ENCODE measurements around the gene ZMAT5.

The ZMAT5 gene

DNA sequence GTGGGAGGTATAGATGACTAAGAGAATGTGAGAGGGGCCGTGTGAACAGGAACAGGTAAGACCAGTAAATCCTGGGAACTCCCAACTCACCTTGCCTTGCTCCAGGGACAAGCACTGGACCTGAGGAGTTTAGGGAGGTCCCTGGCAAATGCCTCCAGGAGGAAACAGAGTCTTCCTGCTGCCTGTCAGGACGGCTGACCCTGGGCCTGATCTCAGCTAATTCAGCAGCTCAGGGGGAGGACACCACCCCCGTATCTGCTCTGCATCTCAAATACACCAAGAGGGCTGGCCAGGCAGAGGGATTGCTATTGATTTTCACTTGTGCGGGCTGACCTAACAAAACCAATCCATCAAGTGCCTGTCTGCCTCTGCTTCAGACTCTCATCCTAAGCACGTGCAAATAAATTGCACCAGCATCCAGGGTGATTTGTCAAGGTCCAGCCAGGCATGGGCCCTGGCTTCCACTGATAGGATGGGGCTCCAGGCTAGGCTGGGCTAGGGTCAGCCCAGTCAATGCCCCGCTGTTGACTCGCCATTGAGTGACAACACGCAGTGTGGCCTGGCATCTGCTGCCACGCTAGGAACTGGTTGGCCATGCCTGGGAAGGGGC lies 20.7 kb upstream of the ZMAT5 start:
- DNase-seq = no peak

DNA sequence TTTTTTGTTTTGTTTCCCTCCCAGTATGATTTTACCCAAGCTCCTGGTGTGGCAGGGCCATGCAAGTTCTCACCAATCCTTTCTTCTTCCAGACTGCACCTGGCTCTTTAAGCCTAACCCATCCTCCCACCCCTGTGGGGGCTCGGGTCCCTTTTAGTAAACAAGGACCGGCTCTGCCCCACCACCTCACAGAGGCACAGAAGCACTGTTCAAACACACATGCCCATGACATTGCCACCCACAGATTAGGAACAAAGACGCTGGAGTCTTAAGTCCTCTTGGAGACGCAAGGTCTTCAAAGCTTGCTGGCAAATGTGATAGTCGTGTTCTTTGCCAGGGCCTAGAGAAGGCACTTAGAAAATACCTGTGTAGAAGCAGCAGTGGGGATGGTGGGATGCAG lies 19.2 kb upstream of the ZMAT5 start:
- DNase-seq = no peak

DNA sequence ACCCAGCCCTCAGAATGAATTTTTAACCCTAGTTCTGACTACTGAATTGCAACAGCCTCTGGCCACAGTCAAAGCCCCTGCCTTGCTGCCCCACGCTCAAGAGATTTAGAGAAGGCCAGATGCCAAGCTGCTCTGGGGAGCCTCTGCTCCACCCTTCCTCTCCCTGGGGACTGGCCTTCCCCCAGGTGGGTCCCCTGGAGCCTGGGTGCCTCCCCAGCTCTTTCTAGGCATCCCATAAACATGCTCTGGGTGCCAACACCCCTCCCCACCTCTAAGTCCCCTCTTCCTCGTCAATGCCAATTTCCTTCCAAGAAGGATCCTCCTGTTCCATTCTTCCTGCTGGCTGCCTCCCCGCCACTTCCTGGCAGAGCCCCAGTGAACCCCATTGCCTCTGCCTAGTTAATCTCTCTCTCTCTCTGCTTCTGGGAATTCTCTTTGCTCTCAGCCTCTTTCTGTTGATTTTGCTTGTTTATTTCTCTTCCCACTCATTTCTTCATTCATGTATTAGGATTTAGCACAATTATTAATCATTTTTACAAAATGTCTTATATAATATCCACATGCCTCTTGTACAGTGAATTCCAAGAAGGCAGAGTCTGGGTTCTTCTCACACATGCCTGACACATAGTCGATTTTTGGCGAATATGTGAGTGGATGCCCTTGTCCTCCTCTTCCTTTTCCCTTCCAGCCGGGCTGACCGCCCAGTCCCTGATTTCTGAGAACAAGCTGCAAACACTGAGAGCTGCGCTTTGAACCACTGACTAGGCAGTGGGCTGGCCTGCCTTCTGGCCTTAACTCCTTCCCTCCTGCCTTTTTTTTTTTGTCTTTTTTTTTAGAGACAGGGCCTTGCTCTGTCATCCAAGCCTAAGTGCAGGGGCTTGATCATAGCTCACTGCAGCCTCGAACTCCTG lies 17.9 kb upstream of the ZMAT5 start:
- DNase-seq = no peak

DNA sequence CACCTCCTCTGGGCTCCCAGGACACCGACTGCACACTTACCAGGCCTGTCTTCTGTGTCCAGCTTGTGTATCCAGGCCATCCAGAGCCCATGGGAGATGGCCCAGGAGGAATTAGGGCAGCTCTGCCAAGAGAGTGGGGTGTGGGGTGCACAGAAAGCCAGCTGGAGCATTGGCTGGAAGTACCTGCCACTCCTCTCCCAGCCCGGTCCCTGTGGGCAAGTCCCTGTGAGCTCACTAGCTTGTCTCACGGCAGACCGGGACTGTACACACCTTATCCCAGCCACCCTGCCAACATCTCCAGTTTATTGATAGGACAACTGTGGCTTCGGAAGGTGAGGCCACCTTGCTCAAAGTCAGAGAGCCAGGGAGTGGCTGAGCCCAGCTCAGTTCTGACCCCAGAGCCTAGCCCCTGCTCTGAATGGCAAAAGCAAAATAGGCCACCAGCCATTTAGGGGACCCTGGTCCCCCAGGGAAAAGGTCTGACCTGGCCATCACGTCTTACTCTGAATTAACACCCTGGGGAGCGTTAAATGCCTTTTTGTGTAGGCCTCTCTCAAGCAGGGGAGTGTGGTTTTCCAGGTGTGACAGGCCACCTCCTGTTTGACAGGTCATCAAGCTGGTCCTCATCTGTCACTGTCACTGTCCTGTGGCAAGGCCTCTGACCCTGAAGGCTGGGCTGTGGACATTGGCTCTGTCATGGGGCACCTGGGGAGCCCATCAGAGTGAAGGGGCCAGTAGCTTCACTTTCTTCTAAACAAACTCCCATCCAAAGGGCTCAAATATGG lies 15.4 kb upstream of the ZMAT5 start:
- no peak for DNase-seq

DNA sequence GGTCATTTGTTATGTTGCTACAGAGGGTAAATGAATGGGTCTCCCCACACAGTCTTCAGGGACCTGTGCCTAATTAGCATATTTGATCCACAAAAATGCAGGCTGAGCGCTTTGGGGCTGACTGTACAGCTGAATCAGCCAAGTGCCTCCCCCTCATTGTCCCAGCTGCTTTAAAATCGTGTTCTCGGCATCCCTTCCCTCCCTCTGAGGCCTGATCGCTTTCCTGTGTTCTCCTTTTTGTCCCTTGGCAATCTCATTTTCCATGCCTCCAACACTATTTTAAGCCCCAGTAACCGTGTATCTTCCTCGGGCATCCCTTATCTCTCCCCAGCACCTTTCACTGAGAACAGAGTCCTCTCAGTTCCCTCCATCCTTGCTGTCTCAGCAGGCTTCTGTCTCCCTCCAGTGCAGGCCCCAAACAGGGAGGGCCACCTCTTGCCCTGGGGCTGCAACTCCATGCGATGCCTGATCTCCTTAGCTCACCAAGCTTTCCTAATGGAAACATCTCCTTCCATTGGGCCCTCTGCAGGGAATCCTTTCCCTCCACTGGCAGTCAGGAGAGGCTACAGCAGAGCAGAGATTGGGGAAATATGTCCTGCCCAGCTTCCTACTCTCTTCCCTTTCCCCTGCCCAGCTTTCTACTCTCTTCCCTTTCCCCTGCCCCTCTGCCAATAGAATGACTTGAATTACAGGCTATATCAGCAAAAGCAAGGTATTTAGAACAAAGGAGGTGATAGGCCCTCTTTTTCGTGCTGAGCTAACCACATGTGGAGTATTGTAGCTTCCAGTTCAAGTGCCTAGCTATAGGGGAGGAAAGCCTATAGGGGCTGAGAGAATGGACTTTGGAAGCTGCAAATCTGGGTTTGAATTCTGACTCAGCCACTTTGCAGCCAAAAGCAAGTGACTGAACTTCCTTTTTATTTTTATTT lies 14.2 kb upstream of the ZMAT5 start:
- DNase-seq = no peak

DNA sequence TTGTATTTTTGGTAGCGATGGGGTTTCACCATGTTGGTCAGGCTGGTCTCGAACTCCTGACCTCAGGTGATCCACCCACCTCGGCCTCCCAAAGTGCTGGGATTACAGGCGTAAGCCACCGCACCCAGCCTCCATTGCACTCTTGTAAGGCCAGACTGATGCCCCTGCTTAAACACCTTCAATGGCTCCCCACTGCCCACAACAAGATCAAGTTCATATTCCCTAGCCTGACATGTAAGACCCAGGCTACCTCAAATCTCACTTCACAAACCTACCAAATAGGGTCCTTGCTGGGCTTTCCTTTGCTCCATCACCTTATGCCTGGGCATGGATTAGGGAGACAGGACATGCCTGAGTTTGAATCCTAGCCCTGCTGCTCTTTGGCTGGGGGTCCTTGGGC lies 13.4 kb upstream of the ZMAT5 start:
- DNase-seq = no peak

DNA sequence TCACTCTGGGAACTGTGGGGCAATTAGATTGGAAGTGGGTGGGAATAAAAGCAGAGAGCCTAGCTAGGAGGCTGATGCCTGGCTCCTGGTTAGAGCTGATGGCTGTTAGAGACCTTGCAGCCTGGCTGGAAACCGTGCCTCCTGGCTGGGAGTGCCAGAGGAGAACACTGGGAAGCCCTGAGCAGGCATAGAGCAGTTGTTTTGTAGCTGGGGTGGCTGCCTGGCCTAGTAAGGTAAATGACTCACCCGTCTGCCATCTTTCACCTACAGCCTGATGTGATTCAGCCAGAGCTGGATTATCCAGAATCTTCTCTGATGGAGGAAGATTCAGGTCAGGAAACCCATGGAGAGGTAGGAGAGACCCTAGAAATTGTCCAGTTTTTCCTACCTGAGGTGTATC lies 6.4 kb upstream of the ZMAT5 start:
- no peak for DNase-seq

DNA sequence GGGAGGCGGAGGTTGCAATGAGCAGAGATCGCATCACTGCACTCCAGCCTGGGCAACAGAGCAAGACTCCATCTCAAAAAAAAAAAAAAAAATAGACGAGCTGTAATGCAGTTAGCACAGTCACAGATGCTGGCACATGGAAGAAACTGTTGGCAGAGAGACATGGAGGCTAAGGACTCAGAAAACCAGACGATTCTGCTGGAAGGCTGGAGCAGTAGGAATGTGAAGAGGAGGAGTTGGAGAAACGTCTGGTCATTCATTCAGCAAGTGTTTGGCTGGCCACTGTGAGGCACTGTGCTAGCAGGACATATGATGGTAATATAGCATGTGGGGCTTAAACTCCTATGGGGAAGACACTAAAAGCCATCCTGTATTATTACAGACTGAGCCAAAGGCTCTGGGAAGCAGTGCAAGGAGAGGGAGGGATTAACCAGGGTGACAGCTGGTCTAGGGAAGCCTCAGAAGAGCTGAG lies 5.4 kb upstream of the ZMAT5 start:
- DNase-seq = no peak

DNA sequence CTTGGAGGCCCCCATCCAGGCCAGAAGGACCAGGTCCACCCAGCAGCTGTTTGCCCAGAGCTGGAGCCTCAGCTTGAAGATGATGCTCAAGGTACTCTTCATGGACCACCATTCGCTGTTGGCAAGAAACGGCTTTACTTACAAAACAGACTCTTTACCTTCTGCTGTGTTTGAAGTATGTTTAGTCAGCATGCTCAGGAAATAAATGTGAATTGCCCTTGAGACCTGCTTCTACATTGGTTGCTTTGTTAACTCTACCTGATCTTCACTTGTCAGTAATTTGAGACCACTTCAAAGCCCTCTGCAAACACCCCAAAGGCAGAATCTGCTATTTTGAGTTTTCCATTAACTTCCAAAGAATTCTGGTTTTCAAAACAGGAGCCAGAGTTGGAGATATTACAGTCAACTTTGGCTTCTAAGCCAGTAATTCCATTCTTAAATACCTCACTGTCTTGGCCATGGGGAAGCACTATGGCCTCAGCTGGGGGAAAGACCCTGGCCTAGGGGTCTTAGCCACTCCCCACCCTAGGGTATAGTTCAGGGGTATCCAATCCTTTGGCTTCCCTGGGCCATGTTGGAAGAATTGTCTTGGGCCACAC lies 3.0 kb upstream of the ZMAT5 start:
- no peak for DNase-seq

DNA sequence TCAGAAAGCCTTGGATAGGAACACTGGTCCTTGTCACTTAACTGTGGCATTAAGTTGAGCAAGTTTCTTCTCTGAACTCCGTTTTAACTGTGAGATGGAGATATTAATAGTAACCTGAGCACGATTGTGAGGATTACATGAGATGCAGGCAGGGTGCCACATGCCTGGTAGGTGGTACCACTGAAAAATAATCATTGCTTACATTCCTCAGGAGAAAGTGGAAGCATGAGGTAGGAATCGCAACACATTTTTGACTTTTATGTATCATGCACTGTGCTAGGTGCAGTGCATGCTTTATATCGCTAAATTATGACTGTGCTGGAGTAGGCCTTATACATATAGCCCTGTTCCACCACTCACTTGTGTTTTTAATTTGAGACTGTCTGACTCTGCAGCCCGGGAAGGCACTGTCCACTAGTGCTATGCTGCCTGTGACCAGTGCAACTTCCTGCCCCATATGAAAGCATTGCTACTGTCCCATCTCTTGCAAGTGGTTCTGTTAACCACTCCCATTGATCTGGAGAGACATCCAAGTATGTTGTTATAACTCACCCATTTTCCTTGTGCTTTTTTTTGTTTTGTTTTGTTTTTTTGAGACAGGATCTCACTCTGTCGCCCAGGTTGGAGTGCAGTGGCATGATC lies 1.4 kb upstream of the ZMAT5 start:
- no peak for DNase-seq

DNA sequence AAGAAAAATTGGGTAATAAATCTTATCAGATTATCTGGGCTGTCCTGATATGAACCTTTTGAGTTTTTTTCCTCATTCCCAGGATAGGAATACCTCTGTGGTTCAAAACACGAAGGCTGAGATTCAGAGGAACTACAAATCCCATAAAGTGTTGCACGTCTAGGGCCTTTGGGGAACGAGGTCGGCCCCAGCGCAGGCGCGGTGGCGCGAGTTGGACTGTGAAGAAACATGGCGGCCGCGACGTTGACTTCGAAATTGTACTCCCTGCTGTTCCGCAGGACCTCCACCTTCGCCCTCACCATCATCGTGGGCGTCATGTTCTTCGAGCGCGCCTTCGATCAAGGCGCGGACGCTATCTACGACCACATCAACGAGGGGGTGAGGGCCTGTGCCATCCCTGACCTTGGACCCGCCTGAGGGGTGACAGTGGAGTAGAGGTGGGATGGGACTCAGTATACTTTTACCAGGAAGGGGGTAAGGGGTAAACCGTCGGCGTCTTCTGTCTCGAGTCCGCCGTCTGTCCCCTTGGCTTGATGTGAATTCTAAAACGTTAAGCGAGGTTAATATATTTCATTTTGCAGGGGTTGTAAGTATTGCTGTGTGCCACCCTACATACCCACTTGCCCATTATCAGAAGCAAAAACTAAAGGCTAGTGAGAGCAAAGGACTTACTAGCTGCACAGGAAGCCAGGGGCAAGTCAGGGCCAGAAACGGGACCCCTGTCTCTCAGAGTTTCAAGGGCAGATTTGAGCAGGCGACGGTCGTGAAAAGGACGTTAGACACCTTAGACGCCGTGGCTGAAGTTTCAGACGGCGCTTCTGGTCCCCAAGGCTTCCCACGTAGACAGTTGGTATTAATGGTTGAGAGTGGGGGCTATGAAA lies 604 bp upstream of the ZMAT5 start, which contains the start of gene UQCR10:
UQCR10 (plus strand) TSS at position 199 of the 881 bp plus-strand sequence; CDS start at position 229, 30 bp downstream.
- peak; percentile 99 for DNase-seq

DNA sequence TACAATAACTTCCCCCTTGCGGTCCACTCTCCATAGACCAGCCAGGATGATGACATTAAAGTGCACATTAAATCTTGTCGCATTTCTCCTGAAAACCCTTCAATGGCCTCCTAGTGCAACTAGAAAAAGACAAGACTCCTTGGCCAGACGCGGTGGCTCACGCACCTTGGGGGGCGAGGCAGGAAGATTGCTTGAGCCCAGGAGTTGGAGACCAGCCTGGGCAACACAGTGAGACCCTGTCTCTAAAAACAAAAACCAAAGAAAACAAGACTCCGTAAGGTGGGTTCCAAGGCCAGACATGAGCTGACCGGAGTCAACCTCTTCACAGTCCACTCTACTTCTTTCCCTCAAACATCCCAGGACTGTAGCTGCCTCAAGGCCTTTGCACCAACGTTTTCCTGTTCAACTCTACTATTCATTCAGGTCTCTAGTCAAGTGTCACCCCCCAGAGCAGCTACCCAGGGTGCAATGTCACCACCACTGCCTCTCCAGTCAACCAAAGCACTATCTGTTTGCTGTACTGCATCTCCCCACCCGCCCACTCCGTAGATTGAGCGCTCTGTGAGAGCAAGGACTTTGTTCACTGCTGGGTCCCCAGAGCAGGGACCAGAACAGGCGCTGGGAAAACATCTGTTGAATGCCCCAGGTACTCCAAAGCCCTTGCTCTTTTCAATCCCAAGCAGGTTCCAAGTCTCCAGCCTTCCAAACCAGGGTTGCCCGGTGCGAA lies 739 bp downstream of the ZMAT5 start:
- no peak for DNase-seq

DNA sequence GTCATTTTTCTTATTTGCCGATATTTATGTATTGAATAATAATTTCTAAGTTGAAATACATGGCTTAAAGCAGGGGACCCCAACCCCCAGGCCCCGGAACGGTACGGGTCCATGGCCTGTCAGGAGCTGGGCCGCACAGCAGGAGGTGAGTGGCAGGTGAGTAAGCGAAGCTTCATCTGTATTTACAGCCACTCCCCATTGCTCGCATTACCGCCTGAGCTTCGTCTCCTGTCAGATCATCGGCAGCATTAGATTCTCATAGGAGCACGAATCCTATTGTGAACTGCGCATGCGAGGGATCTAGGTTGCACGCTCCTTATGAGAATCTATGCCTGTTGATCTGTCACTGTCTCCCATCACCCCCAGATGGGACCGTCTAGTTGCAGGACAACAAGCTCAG lies 4.5 kb downstream of the ZMAT5 start:
- DNase-seq = no peak

DNA sequence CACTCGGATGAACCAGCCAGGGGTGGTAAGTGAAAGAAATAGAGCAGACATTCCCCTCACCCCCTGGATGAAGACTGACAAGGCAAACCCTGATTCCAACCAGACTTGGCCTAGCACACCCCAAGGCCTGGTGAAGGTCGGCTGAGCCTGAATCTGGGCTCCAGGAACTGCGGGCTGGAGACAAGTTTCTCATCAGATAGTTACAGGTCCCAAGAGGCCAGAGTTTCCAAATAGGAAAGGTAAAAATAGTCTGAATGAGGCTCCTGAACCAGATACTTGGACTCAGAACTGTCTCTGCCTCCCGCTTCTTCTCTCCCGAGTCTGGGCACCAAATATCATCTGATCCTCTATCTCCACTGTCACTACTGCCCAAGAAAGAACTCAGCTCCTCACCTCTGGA lies 7.8 kb downstream of the ZMAT5 start:
- DNase-seq = no peak

DNA sequence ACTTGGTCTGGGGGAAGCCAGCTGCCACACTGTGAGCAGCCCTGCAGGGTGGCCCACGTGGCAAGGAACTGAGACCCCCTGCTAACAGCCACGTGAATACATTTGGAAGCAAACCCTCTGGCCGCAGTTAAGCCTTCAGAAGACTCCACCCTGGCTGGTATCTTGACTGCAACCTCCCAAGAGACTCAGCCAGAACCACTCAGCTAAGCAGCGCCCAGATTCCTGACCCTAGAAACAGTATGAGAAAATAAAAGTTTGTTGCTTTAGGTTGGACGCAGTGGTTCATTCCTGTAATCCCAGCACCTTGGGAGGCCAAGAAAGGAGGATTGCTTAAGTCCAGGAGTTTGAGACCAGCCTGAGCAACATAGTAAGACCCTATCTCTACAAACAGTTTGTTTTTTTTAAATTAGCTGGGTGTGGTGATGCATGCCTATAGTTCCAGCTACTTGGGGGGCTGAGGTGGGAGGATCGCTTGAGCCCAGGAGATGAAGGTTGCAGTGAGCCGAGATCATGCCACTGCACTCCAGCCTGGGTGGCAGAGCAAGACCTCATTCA lies 8.7 kb downstream of the ZMAT5 start:
- no peak for DNase-seq

DNA sequence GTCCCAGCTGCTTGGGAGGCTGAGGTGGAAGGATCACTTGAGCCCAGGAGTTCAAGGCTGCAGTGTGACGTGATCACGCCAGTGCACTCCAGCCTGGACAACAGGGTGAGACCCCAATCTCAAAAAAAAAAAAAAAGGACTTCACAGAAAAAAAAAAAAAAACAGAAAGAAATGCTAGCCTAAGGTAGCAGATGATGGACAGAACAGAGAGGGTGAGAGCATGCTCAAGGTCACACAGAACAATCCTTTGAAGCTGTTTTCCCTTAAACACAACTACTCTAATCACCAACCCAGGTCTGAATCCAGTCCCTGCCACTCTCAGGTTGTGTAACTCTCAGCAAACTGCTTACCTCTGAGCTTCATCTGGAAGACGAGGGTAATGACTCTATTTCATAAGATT lies 9.7 kb downstream of the ZMAT5 start:
- DNase-seq = no peak

DNA sequence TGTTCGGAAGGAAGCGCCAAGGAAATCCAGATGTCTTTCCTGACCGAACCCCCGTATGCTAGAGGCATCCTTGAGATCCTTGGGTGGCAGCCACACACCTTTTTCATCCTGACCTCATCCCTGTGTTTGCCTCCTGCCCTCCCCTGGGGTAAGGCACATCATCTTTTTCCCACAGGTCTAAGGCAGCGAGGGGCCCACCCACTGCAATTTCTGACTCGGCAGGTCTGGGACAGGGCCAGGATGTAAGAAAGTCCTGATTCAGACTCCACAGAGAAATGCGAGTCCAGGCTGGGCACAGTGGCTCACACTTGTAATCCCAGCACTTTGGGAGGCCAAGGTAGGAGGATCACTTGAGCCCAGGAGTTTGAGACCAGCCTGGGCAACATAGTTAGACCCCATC lies 10.5 kb downstream of the ZMAT5 start:
- no peak for DNase-seq

DNA sequence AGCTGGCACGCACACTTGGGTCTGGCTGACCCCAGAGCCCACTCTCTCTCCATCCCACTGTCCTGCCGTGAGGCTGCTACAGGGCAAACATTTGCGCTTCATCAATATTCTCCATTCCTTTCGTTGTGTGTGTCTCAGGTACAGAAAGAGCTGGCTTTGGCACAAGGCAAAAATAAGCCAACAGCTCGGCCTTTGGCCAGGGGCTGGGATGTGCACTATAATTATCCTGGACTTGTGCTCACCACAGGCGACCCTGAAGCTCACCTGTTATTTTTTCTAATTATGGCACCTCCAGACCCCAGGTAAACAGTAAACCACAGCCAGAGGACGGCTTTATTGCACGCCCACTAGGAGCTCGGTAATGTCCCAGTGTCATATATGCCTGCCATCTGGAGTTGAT lies 10.9 kb downstream of the ZMAT5 start:
- no peak for DNase-seq

Measured in right kidney (tissue), 1 donor.